ENCODE measurements around the gene SORBS1. TPM values are rescaled to one million over a fixed set of nuclear protein-coding genes. Genes with fewer than 3 reads are reported as not detected.

SORBS1 gene
- total and polyA plus RNA-seq, 9 of the 15 experiments (the other 6 are each of a cell fraction or from before 2014, with no cell fraction given) = 2.0 to 13.3 (median 6.5) TPM

- no peak for TF ChIP-seq ZNF24 (IDR thresholded peaks at IDR 0.05)
- TF ChIP-seq CBFA2T3 (IDR thresholded peaks at IDR 0.05) = peak; percentile 74
- TF ChIP-seq CEBPG (CRISPR knock-in tag; IDR thresholded peaks at IDR 0.05) = no peak
- TF ChIP-seq CEBPG (tag; conservative IDR thresholded peaks at IDR 0.05 in 1 of 2, IDR thresholded peaks at IDR 0.05 in 1 of 2) = peak in 1 of 2 experiments; percentile 71; a peak in 2 of 4 replicates
- peak; percentile 50 for TF ChIP-seq ZNF384 (IDR thresholded peaks at IDR 0.05; ENCODE audit: low read depth, low read length)
- TF ChIP-seq CBX5 (IDR thresholded peaks at IDR 0.05; ENCODE audit: borderline replicate concordance, low read depth) = no peak
Observed at GRCh38 chr10:95472304-95473088, 88.7 kb downstream of the SORBS1 start (continued).

- TF ChIP-seq DEAF1 (CRISPR knock-in tag; IDR thresholded peaks at IDR 0.05) (no peak), TBP (optimal IDR thresholded peaks at IDR 0.05; ENCODE audit: low read depth, low read length) (peak; percentile 65), ZFP30 (CRISPR knock-in tag; IDR thresholded peaks at IDR 0.05; ENCODE audit: borderline replicate concordance) (no peak)
- FAIRE-seq (peak; percentile 60), DNase-seq (ENCODE audit: extremely low read depth in 1 of 4, low spot score in 3 of 4) (peak in 1 of 4 experiments; percentile 24), ATAC-seq (0 out of 3 replicates have a peak, but pooled peaks have one; percentile 26)
- H2AFZ ChIP-seq (ENCODE audit: low read depth, low read length) = no peak overlapping the region
- H3K27me3 ChIP-seq (ENCODE audit: control insufficient read depth in 2 of 2, insufficient read depth in 2 of 2, low read length in 2 of 2) = no peaks in the 10 kb centered on the region
- in situ Hi-C loops (cut with MboI) (no loop called here), intact Hi-C loops (cut with micrococcal nuclease) (loop anchor here (5.0 kb wide), 1 partner anchor 37 kb away; no protein-coding TSS in a partner anchor)
- ChIA-PET POLR2A (no interaction called here), CTCF (ENCODE audit: low intra/inter-chr PET ratio) (no interaction called here)
- H4K20me1 ChIP-seq (replicated peaks; ENCODE audit: control insufficient read depth, insufficient read depth, low read length) = no peaks in the 10 kb centered on the region
- H3K9me1 ChIP-seq (ENCODE audit: control insufficient read depth, insufficient read depth, low read length) = no peaks in the 10 kb centered on the region
- BruUV-seq (replicated peaks) = no TSS peak
- H3K4me2 ChIP-seq (ENCODE audit: insufficient read depth, low read length) = no peak overlapping the region
- peaks cover 5 to 8% of the 10 kb centered on the region in 2 experiments; a peak in 3 of 5 replicates for H3K4me1 ChIP-seq (replicated peaks in 1 of 2; ENCODE audit: control insufficient read depth in 2 of 2, insufficient read depth in 2 of 2, low read length in 2 of 2)
- H3K9ac ChIP-seq (ENCODE audit: insufficient read depth in 1 of 2, low read depth in 2 of 2, low read length in 2 of 2) = 0 out of 4 replicates have a peak overlapping the region, but pooled peaks of 1 of the 2 experiments have one; percentile 4
- no peaks in the 10 kb centered on the region for H3K9me3 ChIP-seq (replicated peaks; ENCODE audit: control insufficient read depth, insufficient read depth, low read depth, low read length)
- no peaks in the 10 kb centered on the region for H3K79me2 ChIP-seq (ENCODE audit: control insufficient read depth, insufficient read depth, low read length)
- no peak overlapping the region for H3K27ac ChIP-seq (ENCODE audit: extremely low read depth, low read depth, low read length)
- no peak overlapping the region for H3K4me3 ChIP-seq
- WGBS (ENCODE audit: insufficient coverage, low coverage, missing lambda C conversion rate) = 32% methylated on average over 5 of the region's 5 CpGs
- H3K36me3 ChIP-seq (ENCODE audit: control insufficient read depth, insufficient read depth, low read length) = no peaks in the 10 kb centered on the region
Observed at GRCh38 chr10:95469676-95470075, 91.5 kb downstream of the SORBS1 start.
